ENCODE results near the gene UPP1.
"Not testable (repeated sequence)": the region's sequence is repeated elsewhere in the genome, so short reads cannot be mapped to it uniquely, and the experiment has no call there.

UPP1 gene

DNA sequence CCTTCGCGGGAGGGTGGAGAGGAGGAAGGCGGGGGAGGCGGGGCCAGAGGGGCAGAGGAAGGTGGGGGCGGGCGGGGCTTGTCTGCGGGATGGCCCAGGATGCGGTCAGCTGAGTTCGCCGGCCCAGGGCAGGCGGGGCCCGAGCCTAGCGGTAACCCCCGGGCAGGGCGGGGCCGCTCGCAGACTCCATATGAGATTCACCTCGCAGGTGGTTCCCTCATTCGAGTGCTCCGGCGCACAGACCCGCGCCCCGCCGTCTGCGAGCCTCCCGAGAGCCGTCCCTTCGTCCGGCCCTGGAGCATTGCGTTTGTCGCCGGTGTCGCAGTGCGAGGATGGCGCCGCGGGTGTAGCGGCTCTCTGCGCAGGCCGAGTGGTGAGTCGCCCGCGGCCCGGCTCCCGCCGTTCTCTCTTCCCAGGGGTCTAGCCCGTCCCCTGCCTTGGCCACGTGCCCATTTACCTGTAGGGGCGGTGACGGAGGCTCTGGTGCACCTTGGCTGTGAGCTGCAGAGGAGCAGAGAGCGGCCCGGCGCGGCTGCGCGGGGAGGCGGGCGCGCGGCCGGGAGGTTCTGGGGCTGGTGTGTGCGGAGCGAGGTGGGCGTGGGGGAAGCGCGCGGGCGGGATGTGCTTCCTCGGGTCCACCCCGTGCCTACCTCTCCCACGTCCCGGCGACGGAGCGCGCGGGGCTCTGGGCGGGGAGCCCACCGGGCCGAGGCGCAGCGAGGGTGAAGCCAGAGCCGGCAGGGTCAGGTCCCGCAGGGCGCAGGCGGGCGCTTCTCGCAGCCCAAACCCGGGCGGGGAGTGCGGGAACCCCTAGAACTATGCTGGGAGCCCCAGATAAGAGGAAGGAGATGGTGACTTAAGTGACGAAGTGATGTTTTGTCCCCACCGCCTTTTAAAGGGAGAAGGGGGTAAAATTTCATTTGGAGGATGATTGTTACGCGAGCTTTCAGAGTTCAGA lies at the start of gene UPP1:
Gene UPP1, plus strand, starts transcription at position 220 of the 958 bp plus-strand sequence. CDS start 5,519 bp downstream, outside the sequence.
- peak; percentile 79 for DNase-seq (ENCODE audit: low read depth)

DNA sequence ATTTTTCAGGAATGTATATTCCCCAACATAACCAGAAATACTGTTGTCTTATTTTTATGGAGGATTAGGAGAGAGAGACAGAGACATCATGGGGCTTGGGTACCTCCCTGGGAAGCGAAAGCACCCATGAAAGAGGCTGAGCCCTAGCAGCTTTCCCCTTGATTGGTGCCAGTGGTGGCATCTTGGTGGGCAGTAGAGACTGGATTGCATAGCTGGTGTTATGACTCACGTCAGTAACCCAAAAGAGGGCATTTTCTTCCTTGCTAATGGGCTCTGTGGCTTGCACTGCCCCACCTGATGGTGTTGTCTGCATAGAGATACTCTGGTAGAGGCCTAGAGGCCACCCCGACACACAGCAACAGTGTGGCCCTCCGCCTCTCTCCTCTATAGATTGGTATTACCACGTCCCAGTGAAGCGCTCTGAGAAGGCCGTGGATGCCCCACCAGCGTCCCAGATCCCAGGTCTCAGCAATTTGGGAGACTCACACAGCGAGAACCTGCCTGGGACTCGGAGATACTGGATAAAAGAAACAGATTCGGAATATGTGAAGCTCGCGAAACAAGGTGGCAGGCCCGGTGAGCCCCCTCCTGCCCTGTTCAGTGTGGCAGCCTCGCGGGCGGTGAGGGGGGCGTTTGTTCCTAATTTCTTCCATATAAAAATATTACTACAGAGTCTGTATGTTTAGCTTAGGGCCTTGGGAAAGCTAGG lies 48.0 kb upstream of the UPP1 start:
- no peak for DNase-seq (ENCODE audit: low read depth)

DNA sequence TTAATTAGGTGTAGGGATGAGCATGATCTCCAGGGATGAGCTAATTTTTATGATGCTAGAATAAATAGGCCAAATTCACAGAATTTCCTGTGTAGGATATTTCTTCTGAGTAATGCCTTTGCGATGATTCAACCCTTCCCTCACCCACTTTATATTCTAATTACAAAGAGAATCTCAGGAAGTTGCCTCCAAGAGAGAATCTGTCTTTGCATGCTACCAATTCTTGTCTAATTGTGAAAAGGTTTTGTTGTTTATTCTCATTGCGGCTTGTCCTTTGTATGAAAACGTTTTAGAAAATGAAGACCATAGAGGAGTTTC lies 47.5 kb upstream of the UPP1 start:
- no peak for DNase-seq (ENCODE audit: low read depth)

DNA sequence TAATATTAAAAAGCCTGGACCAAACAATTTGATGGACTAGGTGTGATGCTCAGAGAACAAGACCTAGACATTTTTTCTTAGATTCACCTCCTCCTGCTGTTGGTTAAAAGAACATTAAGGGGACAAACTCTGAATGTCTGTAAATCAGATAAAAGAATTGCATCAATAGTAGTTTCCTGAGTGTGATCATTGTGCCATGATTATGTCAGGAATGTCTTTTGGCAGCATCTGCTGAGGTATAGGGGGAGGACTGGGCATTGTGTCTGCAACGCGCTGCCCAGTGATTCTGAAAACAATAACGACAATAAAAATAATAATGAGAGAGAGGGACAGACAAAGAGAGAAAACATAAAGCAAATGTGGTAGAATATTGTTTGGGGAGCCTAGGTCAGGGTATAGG lies 46.8 kb upstream of the UPP1 start:
- DNase-seq (ENCODE audit: low read depth) = no peak

DNA sequence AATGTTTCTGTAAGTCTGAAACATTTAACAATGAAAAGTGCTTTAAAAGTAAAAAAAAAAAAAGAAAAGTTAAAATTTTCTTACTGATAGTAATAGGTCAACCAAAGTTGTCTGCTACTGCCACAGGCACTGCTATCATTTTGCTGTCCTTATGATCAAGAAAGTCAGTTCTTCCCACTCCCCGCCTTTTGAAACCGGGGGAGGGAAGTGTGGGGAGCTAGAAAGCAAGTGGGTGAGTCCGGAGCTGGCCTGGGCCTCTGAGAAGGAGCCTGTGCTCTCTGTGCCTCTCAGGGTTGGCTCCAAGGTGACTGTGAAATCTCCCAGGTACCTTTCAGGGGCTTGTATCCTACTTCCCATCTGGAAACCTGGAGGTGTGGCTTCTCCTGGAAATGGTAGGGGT lies 46.4 kb upstream of the UPP1 start:
- DNase-seq (ENCODE audit: low read depth) = no peak

DNA sequence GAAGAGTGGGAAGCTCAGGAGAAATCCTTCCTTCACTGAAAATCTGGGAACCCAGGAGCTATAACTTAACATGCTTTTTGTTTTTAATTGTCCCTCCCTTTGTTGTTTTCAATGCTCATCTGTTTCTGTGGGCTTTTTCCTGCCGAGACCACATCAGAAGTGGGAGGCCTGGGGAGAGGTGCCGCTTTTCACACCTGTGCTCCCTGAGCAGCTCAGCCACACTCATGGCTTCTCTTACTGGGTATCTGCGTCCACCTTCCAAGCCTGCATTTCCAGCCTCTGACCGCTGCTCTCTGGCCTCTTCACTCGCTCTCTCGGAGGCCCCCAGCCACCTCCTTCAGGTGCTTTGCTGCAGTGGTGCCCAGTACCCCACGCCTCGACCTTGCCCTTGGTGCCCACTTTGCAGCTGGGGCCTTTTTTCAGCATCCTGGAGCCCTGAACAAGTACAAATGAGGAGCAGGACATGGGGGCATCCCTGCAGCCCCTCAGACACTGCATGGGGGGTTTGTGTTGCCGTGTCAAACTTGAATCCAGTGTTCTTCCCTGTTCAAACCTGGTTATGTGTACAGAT lies 43.8 kb upstream of the UPP1 start:
- no peak for DNase-seq (ENCODE audit: low read depth)

DNA sequence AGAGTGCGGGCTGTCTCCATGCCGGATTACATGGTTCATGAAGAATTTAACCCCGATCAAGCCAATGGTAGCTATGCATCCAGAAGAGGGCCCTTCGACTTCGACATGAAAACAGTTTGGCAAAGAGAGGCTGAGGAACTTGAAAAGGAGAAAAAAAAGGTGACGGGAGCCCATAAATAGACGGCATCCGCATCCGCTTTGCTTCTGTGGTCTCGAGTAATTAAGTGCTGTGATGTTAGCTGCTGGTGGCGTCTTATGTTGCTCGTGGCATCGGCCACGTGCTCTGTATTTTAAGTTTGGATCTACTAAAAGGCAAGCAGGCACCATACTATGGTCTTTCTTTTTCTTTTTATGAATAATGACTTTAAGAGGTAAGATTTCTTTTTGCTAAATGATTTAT lies 42.6 kb upstream of the UPP1 start:
- no peak for DNase-seq (ENCODE audit: low read depth)

DNA sequence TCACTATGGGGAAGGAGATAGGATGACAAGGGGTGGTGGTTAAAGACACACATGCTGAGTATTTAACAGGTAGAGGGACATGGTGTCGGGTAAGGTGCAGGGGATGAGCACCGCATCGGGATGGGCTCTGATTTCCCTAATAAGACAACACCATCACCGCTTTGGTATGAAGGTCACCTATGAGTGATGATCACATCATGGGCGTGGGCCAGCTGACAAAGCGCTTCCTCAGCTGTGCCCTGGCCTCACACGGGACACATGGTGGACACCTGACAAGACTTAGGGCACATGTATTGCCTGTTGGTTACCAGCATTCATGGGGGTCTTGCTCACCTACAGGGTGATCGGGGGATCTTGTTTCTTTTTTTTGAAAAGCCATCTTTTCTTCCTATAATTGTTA lies 41.0 kb upstream of the UPP1 start:
- DNase-seq (ENCODE audit: low read depth) = no peak

DNA sequence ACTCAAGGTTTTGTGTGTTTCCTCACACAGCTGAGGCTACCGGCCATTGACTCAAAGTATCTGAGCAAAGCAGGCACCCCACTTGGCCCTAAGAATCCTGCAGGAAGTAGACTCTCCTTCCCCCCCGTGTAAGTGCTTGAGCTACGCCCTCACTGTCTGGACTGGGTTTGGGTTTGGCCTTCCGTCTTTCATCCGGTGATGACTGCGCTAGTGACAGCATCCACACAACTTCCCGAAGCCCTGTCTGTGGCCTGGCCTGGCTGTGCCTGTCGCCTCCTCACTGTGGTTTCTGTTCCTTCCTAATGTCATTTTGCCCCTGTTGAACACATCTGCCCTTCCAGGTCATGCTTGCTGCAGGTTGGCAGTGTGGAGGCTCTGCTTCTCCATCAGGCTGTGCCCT lies 39.2 kb upstream of the UPP1 start:
- no peak for DNase-seq (ENCODE audit: low read depth)

DNA sequence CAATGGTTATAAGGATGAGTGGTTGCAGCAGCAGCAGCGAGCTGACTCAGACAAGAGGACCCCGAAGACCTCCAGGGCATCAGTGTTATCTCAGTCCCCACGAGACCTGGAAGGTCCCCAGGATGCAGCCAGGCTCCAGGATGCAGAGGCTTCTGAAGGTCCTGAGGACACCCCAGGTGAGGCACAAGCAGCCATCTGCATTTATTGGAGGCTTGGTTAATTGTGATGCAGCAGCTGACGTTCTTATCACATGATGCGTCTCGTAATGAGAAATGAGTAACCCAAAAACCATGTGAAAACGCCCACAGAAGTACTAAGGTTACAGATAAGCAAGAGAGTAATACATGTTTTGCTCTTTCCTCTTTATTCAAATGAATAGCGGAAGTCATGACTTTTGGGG lies 36.3 kb upstream of the UPP1 start:
- no peak for DNase-seq (ENCODE audit: low read depth)

DNA sequence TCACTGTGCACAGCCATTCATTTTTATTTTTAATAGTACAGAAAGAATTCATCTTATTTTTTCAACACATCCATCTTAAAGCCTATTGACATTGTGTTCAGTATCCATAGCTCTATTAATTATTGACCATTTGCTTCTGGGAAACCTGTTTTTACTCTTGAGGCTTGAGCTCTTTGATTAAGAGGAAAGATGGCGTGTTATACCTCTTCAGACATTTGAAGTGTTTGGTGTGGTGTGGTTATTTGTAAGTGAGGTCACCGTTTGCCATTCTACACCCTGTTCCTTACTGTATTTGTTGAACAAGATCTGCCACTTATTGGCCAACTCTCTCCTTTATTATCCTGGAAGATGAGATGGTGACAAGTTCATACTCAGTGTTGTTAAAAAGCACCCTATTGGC lies 35.3 kb upstream of the UPP1 start:
- no peak for DNase-seq (ENCODE audit: low read depth)

DNA sequence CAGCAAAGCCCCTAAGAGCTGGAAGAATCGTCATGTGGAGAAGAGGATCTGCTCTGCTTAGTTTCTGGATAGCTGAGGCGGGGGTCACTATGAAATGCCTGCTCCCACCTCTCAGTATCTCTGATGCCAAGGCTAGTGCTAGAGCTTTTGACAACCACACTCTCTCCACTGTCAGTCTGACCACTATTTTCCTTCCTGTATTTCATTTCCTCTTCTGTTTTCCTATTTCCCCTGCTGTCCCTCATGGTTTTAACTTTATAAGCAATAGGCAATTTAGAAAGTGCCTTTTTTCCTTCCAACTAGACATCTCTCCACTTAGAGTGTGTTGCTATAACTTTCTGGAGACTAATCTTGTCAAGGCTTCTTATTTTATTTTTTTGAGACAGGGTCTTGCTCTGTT lies 30.1 kb upstream of the UPP1 start:
- no peak for DNase-seq (ENCODE audit: low read depth)

DNA sequence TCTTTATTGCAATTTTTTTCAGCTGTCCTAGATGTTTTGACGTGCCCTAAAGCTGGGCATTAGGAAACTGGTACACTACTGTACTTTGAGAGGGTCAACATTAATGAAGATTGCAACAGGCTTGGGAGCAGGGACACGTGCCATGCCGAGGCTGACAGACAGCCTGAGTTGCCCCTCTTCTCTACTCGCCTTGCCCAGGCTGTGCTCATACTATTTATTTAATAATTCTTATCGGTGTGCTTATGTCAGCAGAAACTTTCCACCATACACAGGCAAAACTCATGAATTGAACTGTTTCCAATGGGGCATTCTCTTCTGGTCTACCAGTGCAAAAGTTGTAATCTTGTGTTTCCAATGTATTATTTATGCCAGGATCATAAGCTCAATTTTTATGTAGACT lies 29.4 kb upstream of the UPP1 start:
- DNase-seq (ENCODE audit: low read depth) = no peak

DNA sequence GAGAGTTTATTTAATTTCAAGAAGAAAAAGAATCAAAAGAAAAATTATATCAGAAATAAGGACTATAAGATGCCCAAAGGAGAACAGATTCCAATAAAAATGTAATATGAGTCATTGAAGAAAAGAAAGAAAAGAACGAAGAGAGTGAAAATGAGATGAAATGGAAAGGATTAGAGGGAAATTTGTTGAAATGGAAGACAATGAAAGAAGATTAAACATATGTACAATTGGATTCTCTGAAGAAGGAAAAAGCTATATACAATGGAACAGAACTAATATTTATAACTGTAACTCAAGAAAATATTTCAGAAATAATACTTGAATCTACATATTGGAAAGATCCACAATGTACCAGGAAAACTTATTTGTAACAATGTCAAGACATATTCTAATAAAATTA lies 25.1 kb upstream of the UPP1 start:
- no peak for DNase-seq (ENCODE audit: low read depth)

DNA sequence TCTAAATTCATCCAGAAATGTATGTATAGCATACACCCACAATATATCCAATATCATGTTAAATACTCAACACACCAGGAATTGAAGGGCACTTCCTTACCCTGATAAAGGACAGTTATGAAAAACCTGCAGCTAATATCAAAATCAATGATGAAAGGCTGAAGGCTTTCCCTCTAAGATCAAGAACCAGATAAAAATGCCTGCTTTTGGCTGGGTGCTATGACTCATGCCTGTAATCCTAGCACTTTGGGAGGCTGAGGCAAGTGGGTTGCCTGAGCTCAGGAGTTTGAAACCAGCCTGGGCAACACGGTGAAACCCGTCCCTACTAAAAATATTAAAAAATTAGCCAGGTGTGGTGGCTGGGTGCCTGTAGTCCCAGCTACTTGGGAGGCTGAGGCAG lies 21.6 kb upstream of the UPP1 start:
- no peak for DNase-seq (ENCODE audit: low read depth)

DNA sequence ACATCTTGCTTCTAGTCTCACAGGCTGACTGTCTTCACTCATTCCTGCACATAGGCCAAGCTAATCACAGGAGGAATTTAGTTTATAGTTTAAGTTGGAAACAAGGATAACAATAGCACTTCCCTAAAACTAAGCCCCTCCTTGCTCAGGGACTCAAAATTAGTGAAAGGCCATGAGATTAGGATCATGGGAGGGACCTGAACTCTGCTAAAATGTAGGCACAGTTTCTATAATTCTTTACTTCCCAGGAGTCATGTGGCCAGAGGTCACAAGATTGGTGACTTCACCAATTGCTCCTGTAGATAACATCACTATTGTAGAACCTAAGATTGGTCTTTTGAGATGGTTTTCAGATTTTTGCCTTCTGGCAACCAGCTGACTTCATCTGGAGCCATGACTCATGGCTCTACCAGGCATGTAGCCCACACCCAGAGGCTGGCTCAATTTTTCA lies 14.8 kb upstream of the UPP1 start:
- no peak for DNase-seq (ENCODE audit: low read depth)

DNA sequence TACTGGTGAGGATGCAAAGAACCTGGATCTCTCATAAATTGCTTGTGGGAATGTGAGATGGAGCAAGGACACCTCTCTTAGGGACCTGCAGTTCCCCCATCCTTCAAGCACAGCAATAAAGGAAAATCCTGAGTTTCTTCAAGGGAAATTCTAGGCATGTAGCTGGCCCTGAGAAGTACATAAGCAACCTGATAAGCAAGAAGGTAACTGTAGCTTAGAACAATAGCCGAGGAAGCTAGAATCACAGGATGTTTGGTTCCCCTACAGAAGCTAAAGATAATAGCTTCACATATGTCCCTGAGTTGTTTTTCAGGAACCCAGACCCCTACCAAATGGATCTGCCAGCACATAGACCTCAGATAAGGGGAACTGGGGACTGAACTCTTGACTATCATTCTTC lies 11.6 kb upstream of the UPP1 start:
- no peak for DNase-seq (ENCODE audit: low read depth)

DNA sequence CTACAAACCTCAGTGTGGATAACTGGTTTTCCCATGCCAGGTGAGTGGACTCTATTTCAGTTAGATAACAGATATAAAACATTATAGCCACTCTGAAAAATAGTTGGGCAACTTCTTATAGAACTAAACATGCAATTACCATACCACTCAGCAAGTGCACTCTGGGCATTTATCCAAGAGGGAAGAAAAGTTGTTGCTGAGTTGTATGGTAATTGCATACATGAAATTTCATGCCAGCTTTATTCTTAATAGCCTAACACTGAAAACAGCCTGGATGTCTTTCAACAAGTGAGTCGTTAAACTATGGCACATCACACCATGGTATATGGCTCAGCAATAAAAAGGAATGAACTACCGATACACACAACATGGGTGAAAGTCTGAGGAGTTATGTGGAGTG lies 10.6 kb upstream of the UPP1 start:
- DNase-seq (ENCODE audit: low read depth) = no peak

DNA sequence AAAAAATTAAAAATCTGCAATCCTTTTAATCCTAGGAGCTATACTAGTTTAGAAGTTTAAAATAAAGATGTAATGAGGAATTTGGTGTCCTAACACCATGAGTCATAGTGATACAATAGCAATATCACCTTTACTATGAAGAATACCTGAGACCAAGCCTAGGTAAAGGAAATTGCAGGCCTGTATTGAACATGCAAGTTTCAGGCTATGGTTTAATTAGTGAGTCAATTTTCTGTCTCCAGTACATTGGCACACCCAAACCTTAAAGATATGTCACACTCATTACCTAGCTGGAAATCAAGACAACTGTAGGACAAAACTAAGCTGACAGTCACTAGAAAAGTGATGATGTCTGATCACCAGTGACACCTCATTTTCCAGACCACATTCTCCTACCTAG lies 6.7 kb upstream of the UPP1 start:
- not testable (repeated sequence) for DNase-seq (ENCODE audit: low read depth)

DNA sequence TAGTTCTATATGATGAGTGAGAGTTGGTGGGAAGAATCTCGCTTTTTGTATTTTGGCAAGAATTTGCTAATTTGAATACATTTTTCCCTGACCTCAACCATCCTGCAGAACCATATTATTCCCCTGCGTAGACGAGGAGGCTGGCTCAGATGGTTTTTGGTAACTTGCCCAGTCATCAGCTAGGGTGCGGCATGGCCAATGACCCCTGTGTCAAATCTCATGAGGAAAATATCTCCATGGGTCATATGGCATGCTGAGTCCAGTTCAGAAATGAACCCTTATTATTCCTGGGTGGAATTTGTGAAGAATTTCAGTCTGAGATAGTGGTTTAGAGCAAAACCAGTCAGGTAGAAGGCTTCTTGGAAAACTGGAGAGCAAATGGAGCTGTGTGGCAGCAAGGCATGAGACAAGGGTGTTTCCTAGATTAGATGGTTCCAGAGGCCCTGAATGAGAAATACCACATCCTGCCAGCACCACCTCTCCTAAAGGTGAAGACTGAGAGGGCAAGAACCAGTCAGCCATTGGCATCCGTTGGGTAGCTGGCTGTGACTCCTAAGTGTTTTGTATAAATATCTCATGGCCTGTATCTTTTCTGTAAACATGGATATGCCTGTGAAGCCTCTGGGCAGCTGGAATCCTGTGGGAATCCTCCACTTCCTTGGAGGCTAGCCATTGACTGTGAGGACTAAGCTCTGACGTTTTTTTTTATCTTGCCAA lies 5.8 kb upstream of the UPP1 start:
- DNase-seq (ENCODE audit: low read depth) = no peak

DNA sequence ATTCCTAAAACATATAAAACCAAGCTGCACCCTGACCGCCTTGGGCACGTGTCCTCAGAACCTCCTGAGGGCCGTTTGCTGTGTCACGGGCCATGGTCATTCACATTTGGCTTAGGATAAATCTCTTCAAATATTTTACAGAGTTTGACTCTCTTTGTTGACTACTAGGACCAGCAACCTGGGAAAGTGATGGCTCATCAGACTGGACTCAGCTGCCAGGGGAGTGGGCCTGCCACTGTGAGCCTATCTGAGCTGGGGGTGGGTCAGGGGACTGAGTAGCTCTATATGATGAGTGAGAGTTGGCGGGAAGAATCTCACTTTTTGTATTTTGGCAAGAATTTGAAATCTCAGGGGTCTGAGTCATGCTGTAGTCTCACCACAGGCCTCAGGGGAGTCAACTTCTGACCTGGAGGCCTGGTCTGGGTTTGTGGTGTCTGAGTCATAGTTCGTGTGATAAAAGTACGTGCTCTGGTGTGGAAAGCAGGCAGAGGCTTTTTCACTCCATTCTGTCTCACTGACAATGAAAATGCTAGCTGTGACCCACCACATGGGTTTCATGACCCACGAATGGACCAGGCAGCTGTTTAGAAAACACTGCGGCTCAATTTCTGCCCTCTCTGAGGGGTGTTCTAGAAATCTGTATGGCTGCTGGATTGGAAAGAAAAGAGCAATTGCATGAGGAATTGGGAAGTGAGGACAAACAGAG lies 4.2 kb upstream of the UPP1 start:
- DNase-seq (ENCODE audit: low read depth) = peak; percentile 74

DNA sequence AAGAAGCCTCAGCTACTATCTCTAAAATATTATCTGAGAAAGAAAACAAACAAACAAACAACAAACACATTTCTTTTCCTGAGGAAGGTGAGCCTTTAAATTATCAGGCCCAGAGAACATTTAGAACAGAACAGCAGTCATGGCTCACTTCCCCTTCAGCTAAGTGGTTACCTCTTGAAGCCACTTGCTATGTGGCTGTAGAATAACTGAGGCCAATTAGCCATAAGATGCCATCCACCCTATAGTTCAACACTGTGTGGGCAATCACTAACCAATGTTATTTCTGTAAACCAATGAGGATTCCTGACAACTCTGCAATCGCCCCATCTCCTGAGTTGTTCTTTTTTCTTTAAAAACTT lies 3.7 kb upstream of the UPP1 start:
- no peak for DNase-seq (ENCODE audit: low read depth)
